Urothelium cell line (cell line): ENCODE measurements around the gene SPATA13.

Experiments used
- DNase-seq: peaks from one replicate; pipeline ENCODE4 v3.0.0; 2011; ENCODE audit warnings: low spot score, mixed read lengths
- FAIRE-seq: peaks from 2 replicates; lab custom pipeline; 2011; peaks lifted over from hg19 to GRCh38; lab: Jason Lieb, UNC

The SPATA13 gene

DNA sequence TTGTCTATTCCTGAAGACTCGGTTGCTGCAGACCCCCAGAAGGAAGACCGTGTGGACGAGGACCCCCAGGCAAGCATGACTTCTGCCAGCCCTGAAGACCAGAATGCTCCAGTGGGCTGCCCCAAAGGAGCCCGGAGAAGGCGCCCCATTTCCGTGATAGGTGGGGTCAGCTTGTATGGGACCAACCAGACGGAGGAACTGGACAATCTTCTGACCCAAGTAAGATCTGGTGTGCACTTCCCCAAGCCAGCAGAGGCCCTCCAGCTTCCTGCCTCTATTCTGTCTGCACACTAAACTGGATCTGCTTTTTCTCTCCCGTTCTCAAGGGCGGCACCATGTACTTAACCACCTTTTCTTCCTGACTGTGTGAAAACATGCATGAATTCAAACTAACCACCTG, 89.1 kb downstream of the SPATA13 start:
- no peak for FAIRE-seq
- DNase-seq: no peak

DNA sequence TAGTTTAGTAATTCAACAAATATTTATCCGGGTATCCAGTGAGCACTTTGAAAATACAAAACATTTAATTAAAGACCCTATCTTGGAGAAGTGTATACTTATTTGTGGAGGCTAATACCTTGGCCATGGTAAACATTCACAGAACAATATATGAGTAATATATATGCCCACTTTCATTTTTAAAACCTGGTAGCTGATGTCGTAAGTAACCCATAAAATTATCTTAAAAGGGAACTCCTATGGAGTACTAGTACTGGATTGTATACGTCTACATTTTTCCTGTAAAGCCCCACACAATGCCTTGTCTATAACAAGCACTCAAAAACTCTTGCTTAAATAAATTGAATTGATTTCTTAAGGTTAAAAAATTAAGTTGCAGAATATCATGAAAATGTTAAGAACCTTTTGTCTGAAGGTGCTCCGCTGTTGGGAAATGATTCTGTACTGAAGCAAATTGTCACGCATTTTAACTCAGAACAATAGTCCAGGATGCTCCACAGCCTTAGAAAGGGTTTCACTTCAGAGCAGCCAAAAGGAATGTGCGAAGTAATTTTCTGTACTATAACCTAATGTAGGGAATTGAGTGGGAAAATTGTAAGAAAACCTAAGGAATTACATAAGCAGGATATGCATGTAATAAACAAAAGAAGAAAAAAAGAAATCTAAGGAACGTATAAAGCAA, 90.0 kb downstream of the SPATA13 start:
- DNase-seq: no peak
- no peak for FAIRE-seq

DNA sequence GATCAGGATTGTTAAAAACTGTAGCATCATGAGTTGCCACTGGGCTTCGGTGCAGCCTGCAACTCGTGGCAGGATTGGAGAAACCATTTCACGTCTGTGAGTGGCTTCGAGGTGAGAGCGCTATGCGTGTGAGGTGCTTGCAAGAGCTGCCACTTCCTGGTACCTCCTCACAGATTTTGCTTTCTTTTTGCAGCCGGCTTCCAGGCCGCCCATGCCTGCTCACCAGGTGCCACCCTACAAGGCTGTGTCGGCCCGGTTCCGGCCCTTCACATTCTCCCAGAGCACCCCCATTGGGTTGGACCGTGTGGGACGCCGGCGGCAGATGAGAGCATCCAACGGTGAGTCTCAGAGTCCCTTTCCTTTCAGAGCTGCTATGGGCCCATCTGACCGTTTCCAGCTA, 91.0 kb downstream of the SPATA13 start:
- FAIRE-seq: no peak
- no peak for DNase-seq

DNA sequence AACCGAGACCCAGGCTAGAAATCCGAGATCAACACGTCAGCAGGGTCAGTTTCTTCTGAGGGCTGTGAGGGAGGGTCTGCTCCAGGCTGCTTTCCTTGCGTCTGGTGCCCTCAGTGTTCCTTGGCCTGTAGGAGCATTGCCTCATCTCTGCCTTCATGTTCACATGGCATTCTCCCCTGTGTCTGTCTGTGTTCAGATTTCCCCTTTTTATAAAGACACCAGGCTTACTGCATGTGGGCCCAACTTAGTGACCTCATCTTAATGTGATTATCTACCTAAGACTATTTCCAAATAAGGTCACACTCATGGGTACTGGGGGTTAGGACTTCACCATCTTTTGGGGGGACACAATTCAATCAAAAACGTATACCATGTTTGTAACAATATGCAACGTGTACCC, 91.6 kb downstream of the SPATA13 start:
- FAIRE-seq (no peak), DNase-seq (no peak)

DNA sequence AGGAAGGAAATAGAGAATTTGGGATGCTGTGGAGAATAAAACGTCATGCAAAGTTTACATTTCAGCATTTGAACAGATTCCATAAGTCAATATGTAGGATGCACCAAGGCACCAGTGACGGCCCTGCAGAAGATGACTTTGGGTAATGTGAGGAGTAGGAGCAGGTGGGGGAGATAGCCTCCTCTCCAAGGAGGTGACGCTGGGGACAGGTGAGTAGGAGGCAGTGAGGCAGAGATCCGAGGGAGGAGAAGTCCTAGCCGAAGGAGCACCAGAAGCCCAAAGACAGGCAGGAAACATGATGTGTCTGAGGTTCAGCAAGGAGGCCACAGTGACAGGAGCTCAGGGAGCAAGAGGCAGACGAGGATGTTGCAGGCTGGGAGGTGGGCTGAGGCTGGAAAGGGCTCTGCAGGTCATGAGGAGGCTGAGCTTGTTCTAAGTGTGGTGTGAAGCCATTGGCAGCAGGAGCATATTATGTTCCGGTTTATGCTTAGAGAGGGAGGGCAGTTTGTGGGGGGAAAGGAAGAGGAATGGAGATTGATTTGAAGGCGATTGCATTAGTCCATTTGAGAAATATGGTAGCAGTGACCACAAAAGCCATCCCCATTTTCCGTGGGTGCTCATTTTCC, 93.1 kb downstream of the SPATA13 start:
- no peak for DNase-seq
- FAIRE-seq: no peak

DNA sequence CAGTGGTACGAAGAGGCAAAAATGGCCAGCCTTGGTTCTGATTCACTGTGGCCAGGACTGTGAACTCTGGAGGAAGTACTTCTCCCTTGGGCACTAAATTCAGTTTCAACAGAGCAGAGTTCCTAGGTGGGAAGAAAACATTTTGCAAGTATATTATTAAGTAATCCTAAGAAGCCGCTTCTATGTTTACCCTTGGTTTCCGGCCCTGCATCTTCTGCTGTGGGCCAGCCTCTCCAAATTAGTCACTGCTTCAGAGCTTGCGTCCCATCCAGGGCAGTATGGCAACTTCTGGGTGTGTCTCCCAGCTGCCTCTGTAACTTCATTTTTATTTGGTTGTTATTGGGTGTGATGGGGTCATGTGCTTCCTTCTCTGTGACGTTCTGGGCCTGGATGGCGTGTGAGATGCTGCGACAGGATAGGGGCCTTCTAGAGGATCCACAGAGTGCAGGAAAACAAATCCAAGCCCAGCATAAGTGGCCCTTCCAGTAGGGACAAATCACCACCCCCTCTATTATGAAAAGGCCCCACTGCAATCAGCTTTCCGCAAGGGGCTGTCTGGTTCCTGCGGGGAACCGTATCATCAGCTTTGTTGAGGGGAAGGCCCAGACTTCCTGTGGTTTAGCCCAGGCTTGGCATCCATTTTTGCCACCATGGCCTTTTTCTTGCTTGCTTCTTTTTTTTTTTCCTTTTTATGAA, 93.8 kb downstream of the SPATA13 start:
- DNase-seq: no peak
- FAIRE-seq: no peak

DNA sequence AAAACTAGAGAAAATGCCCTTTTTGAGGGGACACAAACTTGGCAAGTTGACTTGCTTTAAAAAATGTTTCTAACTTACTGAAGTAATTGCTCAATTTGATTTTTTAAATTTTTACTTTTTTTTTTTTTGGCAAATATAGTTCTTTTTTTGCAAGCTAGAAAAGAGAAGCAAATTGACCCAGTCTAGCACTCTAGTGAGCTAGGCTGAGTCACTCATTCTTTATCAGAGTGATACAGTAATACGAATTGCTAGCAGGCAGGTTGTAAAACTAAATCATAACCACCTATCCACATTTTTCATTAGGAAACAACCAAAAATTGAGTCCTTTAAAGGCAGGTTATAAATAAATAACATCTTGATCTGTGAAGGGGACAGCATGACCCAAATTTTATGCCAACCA, 97.0 kb downstream of the SPATA13 start:
- no peak for FAIRE-seq
- no peak for DNase-seq

DNA sequence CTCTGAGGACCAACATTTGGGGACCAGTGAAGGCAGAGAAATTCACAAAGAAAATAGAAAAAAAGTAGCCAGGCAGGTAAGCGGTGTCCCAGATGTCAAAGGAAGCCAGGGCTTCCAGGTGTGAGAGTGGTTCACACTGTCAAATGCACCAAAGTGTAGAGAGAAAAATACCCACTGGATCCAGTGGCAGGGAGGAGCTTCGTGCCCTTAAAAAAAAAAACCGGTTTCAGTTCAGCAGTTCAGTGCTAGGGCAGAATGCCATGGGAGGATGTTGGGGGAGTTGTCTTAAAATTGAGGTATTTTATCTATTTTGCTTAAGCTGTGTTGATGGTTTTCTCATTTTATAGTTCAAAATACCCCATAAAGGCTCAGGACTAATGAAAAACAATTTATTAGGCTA, 101.0 kb downstream of the SPATA13 start:
- DNase-seq: no peak
- no peak for FAIRE-seq

DNA sequence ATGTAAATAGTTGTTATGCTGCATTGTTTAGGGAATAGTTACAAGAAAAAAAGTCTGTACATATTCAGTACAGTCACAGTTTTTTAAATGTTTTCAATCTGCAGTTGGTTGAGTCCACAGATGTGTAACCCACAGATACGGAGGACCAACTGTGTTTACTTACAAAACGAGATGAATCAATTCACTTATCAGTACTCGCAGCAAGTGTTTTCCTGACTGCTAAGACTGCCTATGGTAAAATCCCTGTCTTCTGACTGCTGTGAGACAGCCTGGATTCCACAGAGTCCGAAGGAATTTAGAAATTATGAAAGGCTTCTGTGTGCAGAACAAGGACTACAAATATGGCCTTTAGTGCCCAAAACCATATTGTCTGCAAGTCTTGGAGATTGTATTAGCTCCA, 103.1 kb downstream of the SPATA13 start:
- DNase-seq (no peak), FAIRE-seq (no peak)

DNA sequence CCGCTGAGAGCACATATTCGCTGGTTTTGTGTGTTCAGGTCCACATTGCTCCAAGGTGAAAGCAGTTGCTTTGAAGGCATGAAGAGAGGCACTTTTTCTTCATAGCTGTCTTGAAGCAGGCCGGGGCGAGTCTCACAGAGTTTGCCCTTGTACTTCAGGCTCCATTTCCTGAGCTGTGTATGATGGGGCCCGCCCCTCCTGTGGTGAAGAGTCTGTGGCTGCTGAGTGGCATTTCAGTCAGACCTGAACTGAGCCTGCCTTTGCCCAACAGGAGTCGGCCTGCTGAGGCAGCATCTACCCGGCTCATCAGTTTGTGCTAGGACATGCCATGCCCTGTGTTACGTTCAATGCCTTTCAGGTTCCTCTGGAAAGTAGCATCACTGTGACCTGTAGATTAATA, 104.5 kb downstream of the SPATA13 start:
- DNase-seq (no peak), FAIRE-seq (no peak)

DNA sequence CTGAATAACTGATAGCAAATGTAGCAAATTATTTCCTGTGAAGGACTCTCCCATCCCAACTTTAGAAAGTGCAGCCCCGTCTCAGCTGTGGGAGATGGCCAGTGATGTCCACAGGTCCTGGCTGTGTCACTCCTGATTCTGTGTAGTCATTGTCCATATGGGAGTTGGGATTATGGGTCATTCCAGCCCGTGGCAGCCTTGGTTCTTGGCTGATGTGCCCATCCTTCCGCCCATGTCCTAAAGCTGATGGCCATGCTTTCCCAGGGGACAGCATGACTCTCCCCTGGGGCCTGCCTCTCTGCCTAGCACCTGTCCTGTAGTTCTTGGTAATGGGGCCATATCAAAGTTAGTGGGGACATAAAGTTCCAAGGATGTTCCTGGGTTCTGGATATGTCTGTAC, 104.9 kb downstream of the SPATA13 start:
- FAIRE-seq (no peak), DNase-seq (no peak)

DNA sequence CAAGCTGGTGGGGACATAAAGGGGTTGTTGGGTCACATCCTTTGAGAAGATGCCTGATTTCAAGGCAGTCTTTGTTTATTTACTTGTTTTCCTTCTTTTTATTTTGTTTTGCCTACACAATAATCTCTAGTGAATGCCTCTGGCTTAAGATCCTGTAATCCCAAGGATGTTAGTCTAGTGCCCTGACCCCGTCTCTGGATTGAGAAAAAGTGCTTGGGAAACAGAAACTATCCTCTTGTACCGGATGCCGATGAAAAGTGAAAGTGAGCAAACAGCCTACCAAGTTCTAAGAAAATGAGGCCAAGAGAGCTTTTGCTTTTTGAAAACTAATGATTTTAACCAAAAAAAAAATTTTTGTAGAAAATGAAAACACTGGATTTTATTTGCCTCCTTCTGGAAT, 106.8 kb downstream of the SPATA13 start:
- DNase-seq (no peak), FAIRE-seq (no peak)

DNA sequence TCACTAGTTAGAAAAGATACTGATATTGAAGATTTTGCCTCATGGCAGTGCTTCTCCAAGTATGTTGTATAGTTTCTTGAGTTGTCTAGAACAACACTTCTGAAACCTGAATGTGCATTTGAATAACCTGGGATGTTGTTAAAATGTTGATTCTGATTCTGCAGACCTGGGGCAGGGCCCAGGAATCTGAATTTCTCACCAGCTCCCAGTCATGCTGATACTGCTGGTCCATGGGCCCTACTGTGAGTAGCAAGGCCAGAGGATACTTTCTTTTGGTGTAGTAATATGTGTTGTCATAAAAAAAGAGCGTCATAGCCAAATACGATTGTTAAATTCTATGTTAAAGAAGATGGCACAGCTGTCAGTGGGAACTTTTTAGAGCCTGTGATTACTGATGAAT, 107.3 kb downstream of the SPATA13 start:
- no peak for DNase-seq
- FAIRE-seq: no peak

DNA sequence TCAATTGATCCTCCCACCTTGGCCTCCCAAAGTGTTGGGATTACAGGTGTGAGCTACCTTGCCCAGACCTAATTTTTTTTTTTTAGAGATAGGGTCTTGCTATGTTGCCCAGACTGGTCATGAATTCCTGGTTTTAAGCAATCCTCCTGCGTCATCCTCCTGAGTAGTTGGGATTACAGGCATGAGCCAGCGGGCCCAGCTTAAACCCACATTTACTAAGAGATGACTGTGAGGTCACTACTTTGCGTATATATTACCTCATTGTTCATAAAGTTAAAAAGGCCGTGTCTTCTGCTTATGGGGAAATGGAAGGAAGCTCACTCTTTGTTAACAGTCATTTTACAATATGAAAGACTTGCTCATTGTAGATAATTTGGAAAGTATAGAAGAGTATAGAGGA, 109.3 kb downstream of the SPATA13 start:
- DNase-seq: no peak
- no peak for FAIRE-seq

DNA sequence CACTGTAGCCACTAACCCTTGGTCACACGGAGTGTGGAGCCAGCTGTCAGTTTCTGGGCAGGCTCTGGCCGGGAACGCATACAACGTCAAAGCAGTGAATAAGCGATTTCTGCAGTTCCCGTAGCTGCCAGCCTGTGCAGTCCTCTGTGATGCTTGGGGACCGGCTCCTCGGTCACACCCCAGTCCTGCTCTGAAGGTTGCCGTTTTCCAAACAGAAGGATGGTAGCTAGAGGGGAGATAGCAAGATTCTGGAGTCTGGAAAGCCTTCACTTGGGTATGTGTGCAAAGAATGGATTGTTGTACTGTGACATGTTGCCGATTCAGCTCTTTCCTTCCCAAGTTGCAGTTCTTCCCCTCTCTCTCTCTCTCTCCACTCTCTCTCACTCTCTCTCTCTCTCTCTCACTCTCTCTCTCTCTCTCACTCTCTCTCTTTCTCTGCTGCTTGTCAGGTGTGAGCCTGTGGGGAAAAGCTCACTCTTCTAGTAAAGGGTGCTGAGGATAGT, 110.2 kb downstream of the SPATA13 start:
- DNase-seq (peak; percentile 46), FAIRE-seq (no peak)

DNA sequence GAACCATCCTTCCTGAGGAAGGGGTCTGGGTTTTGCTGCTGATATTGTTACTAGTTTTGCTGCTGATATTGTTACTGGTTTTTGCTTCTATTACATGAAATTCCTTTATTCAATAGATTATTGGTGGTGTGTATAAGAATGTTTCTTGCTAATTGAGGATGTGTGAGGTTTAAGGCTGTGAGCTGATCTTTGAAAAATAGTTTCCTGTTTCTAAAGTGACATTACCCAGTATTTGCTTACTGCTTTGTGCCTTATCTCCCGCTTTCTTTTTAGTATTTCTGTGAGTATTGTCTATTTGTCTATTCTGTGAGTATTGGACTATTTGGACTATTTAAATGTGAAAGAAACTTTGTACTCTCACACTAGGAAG, 110.7 kb downstream of the SPATA13 start:
- DNase-seq: no peak
- FAIRE-seq: no peak

DNA sequence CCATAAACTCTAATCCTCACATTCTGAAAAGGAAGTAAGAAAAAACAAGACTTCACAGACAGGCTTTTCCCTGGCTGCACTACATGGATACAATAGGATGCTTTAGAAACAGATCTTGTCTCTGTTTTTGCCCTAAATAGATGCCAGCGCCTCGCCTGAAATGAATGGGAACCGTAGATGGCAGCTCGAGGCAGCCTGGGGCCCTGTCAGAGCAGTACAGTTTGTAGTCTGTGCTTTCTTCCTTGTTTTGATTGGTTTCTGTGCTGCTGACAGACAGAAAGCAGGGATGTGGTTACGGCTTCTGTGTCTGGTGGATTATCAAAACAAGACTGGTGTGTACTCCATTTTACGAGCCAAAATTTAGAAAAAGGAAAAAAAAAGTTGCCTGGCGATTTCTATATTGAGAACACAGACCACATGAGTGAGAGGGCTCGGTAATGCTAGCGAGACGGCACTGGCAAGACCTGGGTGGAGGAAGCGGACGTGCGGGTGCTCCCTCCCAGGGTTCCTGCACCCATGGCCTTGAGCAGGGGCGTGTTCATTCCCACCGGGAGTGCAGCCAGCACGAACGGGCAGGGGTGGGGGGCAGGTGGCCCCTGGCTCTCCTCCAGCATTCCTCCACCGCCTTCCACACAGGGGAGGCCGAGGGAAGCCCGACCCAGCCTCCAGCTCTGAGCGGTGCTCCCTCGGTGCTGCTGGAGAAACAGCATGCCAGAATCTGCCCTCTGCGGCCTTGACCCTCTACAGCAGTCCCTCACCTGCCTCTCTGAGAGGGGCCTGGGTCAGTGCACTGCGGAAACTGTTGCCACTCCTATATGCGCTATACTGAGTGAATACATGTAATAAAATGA, 111.3 kb downstream of the SPATA13 start:
- DNase-seq (peak; percentile 53), FAIRE-seq (no peak)

DNA sequence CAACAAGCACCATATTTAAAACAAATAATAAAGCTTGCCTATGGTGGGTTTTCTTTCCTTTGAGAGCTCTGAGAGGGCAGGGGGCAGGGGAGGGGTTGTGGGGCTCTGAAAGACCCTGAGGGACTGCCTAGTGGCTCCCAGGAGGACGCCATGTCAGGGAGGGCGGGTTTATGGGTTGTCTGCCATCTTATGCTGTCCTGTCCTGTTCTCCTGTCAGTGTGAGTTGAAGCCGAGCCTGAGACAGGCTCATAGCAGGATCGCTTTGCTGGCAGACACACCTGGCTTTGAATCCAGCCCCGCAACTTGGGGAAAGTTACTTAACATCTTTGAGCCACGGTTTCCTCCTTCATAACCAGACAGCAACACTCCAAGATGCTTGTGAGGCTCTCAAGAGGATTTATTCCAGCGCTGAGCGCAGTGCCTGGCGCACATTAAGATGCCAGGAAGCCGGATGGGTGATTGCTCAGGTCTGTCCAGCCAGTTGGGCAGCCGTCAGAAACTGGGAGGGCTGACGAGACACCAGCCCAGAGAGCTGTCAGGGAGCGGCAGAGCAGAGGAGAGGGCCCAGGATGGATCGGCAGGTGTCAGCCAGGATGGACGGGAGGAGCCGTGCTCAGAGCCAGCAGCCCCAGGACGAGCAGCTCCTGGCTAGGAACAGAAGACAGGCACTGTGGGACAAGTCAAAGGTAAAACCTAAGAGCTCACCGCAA, 112.1 kb downstream of the SPATA13 start:
- no peak for DNase-seq
- FAIRE-seq: no peak

DNA sequence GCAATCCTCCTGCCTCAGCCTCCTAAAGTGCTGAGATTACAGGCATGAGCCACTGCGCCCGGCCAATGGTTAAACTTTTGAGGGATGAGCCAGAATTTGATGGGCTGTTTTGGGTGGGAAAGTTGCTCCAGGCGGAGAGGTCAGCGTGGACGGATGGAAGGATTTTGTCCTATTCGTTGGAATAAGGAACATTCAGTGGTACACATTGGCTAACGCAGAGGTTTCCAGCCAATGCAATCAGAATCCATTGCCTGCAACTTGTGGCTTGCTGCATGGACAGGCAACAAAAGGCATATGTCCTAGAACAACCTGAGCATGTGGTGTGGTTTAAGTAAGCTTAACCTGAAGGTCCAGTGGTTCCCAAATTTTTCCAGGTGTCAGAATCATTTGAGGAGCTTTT, 113.4 kb downstream of the SPATA13 start:
- DNase-seq (no peak), FAIRE-seq (no peak)

DNA sequence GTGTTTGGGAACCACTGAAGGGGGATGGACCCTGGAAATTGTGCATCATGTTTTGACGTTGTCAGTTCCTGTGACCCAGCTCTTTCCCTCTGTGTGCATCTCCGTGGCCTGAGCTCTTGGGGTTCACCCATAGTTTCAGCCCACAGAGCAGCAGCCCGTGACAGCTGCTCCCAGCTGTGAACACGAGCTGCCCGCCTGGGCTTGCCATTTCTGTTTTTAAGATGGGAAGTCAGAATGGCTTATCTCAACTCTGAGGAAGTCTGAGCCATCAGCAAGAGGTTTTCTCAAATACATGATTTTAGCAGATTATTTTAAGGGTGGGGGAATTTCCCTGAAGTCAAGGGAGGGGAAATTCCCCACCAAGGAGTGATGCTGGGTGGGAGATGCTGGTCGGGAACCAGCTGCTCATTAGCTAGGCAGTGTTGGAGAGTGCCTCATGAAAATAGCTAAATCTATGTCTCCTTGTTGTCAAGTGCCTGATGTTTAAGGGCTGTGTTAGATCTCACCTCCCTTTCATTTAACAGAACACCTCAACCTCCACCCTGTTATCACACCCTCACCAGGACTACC, 114.0 kb downstream of the SPATA13 start:
- FAIRE-seq (no peak), DNase-seq (no peak)
